Natural killer cell (primary cell): Measurements from ENCODE around the gene STAMBP. TPM values are rescaled to one million over a fixed set of nuclear protein-coding genes. Genes with fewer than 3 reads are reported as not detected.

Experiments used
- ATAC-seq, 3 donors: fragments of 150-1000 bp in 2 of 3; fragments of 200-7000 bp in 1 of 3; cut with Tn5 transposase; 1 replicate in 1 of 3; 2 replicates in 2 of 3; pipeline ENCODE4 v1.10.0; 2021; ENCODE audit warnings: mild to moderate bottlenecking in 2 of 3, moderate library complexity in 2 of 3
- DNase-seq, 2 donors: peaks; one replicate each; pipeline versions ENCODE4 v3.0.0 to v3.0.0-alpha.2; 2013 to 2021; ENCODE audit warnings: mixed read lengths in 1 of 2
- H3K27ac ChIP-seq: one replicate; pipeline ENCODE4 v1.5.1; 2013; ENCODE audit warnings: mild to moderate bottlenecking, low read length
- H3K27me3 ChIP-seq: one replicate; pipeline ENCODE4 v1.6.1; 2013; ENCODE audit warnings: low read length; ENCODE audit not compliant: control insufficient read depth, insufficient read depth
- H3K36me3 ChIP-seq: one replicate; pipeline ENCODE4 v1.6.1; 2013; ENCODE audit warnings: low read length; ENCODE audit not compliant: control insufficient read depth, insufficient read depth
- H3K4me1 ChIP-seq: one replicate; pipeline ENCODE4 v1.6.1; 2013; ENCODE audit warnings: low read length; ENCODE audit not compliant: control insufficient read depth, insufficient read depth
- H3K4me3 ChIP-seq: one replicate; pipeline ENCODE4 v1.5.1; 2013; ENCODE audit warnings: low read length
- H3K9me3 ChIP-seq: one replicate; pipeline ENCODE4 v1.6.1; 2013; ENCODE audit warnings: low read length; ENCODE audit not compliant: control insufficient read depth, insufficient read depth
- H3K27ac Mint-ChIP-seq, 2 donors: one replicate each; pipeline ENCODE4 v1.8.0; 2022; ENCODE audit warnings: mild to moderate bottlenecking in 2 of 2, mixed read lengths in 2 of 2, moderate library complexity in 1 of 2
- H3K27me3 Mint-ChIP-seq, 2 donors: one replicate each; pipeline ENCODE4 v1.8.0; 2022; ENCODE audit warnings: low read depth in 2 of 2, mixed read lengths in 2 of 2
- H3K36me3 Mint-ChIP-seq: one replicate; pipeline ENCODE4 v1.8.0; 2022; ENCODE audit warnings: mixed read lengths
- H3K4me1 Mint-ChIP-seq, 2 donors: one replicate each; pipeline ENCODE4 v1.8.0; 2022; ENCODE audit warnings: mixed read lengths in 2 of 2
- H3K4me3 Mint-ChIP-seq: one replicate; pipeline ENCODE4 v1.8.0; 2022; ENCODE audit warnings: mild to moderate bottlenecking, moderate library complexity, mixed read lengths
- H3K9me3 Mint-ChIP-seq, 2 donors: one replicate each; pipeline ENCODE4 v1.8.0; 2022; ENCODE audit warnings: mixed read lengths in 2 of 2
- CTCF ChIP-seq: fragments of 200-600 bp; IDR thresholded peaks from one replicate; pipeline ENCODE4 v1.8.0; 2022; ENCODE audit warnings: antibody characterized with exemption
- WGBS: methylation state at CpG from one replicate; pipeline ENCODE4 v1.1.7; 2013; ENCODE audit warnings: missing lambda C conversion rate; ENCODE audit not compliant: insufficient coverage; 5-methylcytosine and 5-hydroxymethylcytosine counted together
- intact Hi-C: fragments of 100-400 bp; cut with micrococcal nuclease; formaldehyde crosslinking; loops from one replicate; pipeline ENCODE4 v1.14.2; 2022
- total RNA-seq, 4 donors: library from RNA; stranded (reverse); fragments of 120-200 nt in 1 of 4; gene quantifications; one replicate each; pipeline versions ENCODE4 v1.2.3 to v1.2.4, GENCODE V29; 2013 to 2022

The STAMBP gene
- total RNA-seq, 3 donors from 2014 or later (not counting 1 experiment from before 2014, with no cell fraction given), result 23.8 to 27.3 (median 25.3) TPM

GRCh38 chr2:73823916-73824523, 4.7 kb upstream of the STAMBP start:
- peak; percentile 87 for TF ChIP-seq CTCF
- peak in 1 of 2 donors; percentile 86 for DNase-seq
- Mint-ChIP-seq H3K36me3 (no peaks in the 10 kb centered on the region), H3K27me3 (peaks cover 0 to 19% of the 10 kb centered on the region in 2 donors), H3K4me3 (no peak overlapping the region), H3K9me3 (no peaks in the 10 kb centered on the region), H3K4me1 (peaks cover 14 to 16% of the 10 kb centered on the region in 2 donors), H3K27ac (no peak overlapping the region)
- Histone ChIP-seq H3K36me3 (no peaks in the 10 kb centered on the region), H3K4me3 (no peak overlapping the region), H3K4me1 (peaks cover 8% of the 10 kb centered on the region), H3K9me3 (no peaks in the 10 kb centered on the region), H3K27ac (no peak overlapping the region), H3K27me3 (no peaks in the 10 kb centered on the region)
- WGBS, result 42% methylated on average over 2 of the region's 3 CpGs
- intact Hi-C loops, result loop anchor here (1.0 to 2.0 kb wide), 2 partner anchors 323 to 511 kb away; partner anchors contain the start of gene BOLA3
- peak in 2 of 3 donors; percentile 31 to 39 for ATAC-seq

- ATAC-seq (no peak), DNase-seq (no peak)
- 91% methylated on average over 4 of the region's 4 CpGs for WGBS
- Histone ChIP-seq H3K4me1 (peaks cover 16% of the 10 kb centered on the region), H3K27me3 (no peaks in the 10 kb centered on the region), H3K27ac (no peak overlapping the region), H3K36me3 (no peaks in the 10 kb centered on the region), H3K9me3 (no peaks in the 10 kb centered on the region), H3K4me3 (no peak overlapping the region)
- TF ChIP-seq CTCF, result no peak
- intact Hi-C loops, result loop anchor here (2.0 kb wide), 1 partner anchor 321 kb away; the partner anchor contains the start of gene BOLA3
- Mint-ChIP-seq H3K9me3 (no peaks in the 10 kb centered on the region), H3K4me1 (peaks cover 28 to 30% of the 10 kb centered on the region in 2 donors), H3K4me3 (no peak overlapping the region), H3K27me3 (peaks cover 0 to 18% of the 10 kb centered on the region in 2 donors), H3K27ac (no peak overlapping the region), H3K36me3 (no peaks in the 10 kb centered on the region)
Measured at GRCh38 chr2:73825408-73825807, 3.4 kb upstream of the STAMBP start.

- peak in 1 of 2 donors; percentile 36 for DNase-seq
- no peaks in the 10 kb centered on the region for H3K27me3 ChIP-seq
Measured at GRCh38 chr2:73827018-73827417, 1.7 kb upstream of the STAMBP start.

More at GRCh38 chr2:73827018-73827417, 1.7 kb upstream of the STAMBP start:
- H3K4me3 ChIP-seq, result no peak overlapping the region
- WGBS, result 14% methylated on average over 2 of the region's 2 CpGs
- intact Hi-C loops, result no loop called here
- H3K36me3 Mint-ChIP-seq, result no peaks in the 10 kb centered on the region
- H3K9me3 ChIP-seq, result no peaks in the 10 kb centered on the region
- no peaks in the 10 kb centered on the region for H3K9me3 Mint-ChIP-seq
- peak overlapping the region; percentile 81 for H3K4me3 Mint-ChIP-seq
- peaks cover 0 to 2% of the 10 kb centered on the region in 2 donors for H3K27me3 Mint-ChIP-seq
- H3K4me1 ChIP-seq, result peaks cover 20% of the 10 kb centered on the region
- H3K27ac ChIP-seq, result no peak overlapping the region
- peak overlapping the region; percentile 71 to 97 for H3K27ac Mint-ChIP-seq
- no peak for TF ChIP-seq CTCF
- ATAC-seq, result no peak
- peaks cover 37 to 38% of the 10 kb centered on the region in 2 donors for H3K4me1 Mint-ChIP-seq
- H3K36me3 ChIP-seq, result no peaks in the 10 kb centered on the region
